Suppressor macrophage treated with lipopolysaccharide for 1 hour (primary cell): Measurements from ENCODE around the gene C1QL4.
"Not testable (repeated sequence)": the region's sequence is repeated elsewhere in the genome, so short reads cannot be mapped to it uniquely, and the experiment has no call there.

Experiments
- DNase-seq, 3 donors: peaks; one replicate each; pipeline ENCODE4 v3.0.0-alpha.2; 2020 to 2022

The C1QL4 gene

DNA sequence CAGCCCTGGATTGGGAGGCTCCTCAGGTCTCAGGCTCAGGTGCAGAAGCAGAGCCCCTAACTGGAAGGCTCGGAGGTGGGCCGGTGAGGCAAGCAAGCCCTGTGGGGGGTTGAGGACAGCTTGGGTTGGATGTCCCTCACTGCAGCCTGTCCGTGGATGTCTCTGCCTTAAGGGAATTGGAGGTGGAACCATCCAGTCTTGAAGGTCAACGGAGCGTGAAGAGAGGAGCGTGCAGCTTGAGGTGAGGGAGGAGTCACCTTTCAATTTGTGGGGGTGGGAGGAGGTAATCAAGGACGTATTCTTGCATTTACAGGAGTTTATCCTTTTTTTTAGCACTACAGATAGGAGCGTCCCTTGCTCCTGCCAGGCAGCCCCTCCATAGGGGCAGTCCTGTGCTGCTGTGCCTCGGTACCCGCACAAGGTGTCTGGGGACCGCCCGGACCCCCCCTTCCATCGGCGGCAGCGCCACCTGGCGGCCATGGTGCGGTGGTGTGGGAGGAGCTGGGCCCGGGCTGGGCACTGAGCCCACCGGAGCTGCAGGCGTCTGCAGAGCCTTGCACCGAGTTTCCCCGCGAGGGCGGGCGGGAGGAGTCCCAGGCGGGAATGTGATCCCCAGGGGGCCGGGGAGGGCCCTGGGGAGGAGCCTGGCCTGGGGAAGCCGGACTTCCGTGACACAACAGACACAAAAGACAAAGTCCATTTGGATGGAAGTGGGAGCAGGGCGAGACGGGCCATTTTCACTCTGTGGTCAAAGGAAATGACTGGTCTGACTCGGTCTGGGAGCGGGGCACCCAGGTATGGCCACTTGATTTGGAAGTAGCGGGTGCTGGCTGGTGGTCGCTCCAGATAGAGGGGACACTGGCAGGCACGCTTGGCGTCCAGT is 10.6 kb upstream of the C1QL4 start:
- DNase-seq, result peak; percentile 63 to 85 (median 64)

DNA sequence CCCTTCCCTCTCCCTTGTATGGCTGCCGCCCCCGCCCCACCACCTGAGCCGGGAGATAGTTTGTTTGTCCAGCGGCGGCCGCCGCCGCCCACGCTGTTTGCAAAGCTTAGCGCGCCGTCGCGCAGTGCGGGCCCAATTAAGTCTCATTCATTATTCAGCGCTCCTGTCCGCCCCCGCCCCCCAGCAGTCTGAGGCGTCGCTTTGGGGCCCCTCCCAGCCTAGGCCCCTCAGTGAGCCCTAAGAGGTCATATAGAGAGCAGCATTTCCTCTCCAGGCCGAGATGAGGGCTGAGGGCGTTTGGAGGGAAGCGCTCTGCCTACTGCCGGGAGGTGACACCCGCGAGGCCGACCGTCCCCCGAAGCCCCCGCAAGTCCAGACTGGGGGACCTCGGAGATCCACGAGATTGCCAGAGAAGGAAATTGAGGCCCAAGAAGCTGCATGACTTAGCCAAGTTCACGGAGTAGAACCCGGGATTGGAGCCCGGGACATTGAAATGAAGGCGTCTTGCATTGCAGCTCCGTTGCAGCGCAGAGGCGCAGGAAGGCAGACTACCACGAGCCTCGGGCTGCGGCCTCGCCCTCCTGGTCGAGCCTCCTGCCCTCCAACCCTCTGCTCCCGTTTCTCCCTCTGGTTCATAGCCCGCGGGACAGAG is 9.8 kb upstream of the C1QL4 start, which contains the start of gene DNAJC22:
DNAJC22 (plus strand) TSS at position 230 of the 652 bp plus-strand sequence. CDS start 1,985 bp downstream, outside the sequence.
- peak in 1 of 3 donors; percentile 46 for DNase-seq

DNA sequence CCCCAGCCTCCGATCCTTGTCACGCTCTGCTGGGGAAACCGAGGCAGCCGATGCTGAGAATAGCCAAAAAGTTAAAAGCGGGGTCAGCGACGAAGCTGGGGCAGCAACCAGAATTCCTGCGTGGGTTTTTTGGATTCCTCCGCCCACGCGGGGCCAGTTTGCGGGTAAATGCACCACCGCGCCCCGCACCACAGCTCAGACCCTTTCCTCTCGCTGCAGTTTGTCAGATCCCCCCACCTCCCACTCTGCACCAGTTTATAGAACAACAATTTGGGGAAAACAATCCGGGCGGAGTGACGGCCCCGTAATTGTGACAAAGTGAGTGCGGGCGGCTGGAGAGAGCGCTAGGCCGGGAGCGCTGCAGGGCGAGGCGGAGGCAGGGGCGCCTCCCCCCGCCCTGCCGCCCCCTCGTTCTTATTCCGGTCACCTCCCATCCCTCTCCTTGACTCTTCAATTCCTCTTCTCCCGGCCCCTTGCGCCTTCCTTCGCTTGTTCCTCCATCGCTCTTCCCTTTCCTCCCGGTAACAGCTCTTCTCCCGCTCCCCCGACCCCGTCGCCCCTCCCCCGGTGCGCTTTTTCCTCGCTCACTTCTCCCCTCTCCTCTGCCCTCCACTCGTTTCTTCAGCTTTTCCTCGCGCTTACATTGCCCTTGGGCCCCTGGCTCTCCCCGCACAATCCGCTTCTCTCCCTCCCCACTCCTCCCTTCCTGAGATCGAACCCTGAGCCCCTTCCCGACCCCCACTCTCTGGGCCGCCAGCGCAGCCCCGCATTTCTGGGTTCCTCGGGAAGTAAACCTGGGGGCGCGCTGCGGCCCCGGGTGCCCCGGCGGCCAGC is 9.1 kb upstream of the C1QL4 start:
- DNase-seq, result peak in 1 of 3 donors; percentile 36

DNA sequence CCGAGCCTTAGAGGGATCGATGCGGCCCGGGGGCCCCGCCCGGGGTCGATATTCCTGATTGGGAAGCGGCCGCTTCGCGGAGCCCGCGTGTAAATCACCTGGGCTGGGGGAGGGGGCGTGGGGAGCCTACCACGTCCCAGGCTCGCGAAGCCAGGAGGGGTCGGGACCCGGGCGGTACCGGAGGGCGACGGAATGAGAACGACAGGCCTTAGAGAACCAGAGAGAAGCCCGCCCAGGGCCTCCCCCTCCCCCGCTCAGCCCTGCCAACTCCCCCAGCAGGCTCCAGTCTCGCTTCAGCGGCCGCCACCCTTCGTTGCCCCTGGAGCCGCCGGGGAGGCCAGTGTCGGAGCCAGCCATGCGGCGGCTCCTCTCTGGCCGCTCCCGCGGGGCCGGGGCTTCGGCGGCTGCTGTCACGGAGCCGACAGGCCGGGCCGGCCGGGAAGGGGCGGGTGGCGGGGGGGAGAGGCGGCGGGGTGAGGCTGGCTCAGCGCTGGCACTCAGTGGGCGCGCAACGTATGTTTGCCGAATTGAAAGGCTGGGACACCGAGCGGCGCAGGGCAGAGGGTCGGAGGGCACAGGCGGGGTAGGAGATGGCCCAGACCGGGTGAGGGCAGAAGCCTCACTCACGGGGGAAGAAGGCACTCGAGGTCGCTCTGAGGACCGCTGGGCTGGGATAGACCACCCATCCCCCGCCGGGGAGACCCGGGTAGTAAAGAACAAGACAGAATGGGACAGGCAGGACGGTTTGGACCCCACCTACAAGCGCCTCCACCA is 8.2 kb upstream of the C1QL4 start:
- DNase-seq, result peak in 1 of 3 donors; percentile 55

DNA sequence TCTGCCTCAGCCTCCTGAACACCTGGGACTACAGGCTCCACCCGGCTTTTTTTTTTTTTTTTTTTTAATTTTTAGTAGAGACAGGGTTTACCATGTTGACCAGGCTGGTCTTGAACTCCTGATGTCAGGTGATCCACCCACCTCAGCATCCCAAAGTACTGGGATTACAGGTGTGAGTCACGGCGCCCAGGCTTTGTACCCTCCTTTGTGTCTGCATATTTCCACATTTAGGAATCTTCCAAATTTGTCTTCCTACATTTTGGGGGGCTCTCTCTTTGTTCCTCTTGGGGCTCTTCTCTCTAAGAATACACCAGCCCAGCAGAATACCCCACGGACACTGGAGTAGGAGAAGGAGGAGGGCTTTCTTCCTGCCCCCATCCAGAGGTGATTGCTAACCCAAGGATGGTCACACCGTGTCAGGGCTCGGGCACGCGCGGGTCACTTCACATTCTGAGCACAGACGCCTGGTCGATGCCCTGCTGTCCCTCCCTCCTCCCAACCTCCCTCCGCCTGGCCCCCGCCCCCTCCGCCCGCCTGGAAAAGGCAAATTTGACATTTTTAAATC is 7.6 kb upstream of the C1QL4 start:
- DNase-seq, result no peak

DNA sequence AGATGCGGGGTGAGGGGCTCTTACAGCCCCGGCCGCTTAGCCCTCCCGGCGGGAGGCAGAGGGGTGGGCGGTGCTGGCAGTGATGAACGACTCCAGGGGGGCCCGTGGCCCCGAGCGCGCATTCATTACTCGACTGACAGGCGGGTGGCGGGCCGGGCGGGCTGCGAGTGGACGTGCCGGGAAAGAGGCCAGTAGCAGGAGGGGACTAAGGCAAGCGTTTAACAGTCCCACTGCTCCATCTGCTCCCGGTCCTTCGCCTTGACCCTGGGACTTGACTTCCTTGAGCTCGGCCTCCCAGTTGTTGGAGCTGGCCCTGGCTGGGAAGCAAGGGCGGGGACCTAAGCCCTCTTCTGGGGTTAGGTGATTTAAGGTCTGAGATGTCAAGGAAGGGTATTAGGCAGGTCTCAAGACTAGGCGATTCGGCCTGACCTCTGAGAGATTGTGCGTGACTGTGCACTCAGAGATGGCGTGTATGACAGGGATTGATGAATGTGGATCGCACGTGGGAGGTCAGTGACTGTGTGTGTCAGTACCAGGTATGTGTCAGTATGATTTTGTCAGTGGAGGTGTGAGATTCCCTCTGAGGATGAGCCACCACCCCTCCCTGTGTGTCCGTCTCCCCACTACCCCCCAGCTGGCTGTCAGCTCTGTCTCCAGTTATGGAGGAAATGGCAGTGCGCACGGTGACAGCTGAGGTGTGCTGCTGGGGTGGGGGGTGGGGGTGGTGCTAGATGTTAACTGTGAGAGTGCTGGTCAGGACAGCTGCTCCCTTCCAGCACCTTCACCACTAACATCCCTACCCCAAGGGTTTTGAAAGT is 6.1 kb upstream of the C1QL4 start:
- no peak for DNase-seq

DNA sequence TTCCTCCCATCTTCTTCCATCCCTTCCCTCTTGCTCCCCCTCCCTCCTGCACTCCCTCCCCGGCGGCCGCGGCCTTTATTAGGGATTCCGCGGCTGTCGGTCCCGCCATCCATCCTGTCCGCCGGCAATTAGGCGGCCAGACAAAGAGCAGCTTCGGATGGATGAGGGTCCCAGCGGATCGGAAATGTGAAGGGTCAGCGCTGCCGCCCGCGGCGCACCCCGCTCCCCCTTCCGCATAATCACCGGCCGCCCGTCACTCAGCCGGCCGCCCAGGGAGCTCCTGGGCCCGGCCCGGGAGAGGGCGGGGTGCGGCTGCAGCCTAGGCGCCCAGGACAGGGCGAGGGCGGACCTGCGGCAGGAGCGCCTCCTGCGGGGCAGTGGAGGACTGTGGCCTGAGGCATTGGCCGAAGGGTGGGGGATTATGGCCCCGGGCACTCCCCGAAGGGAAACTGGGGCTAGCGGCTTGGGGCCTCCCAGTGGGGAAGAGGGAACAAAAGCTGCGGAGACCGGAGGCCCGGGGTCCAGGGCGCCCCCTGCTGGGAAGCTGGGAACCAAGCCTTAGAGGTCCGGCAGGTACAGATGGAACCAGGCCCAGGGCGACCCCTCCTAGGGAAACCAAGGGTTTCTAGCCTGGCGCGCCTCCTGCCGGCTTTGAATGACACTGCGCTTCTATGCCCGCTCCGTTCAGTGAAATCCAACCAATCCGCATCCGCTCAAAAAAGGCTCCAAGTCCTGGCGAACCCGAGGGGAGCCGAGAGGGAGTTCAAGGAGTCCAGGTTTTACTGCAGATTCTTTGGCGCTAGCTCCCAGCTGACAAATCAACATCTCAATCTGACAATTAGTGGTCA is 5.3 kb upstream of the C1QL4 start:
- DNase-seq, result peak; percentile 79 to 91 (median 81)

DNA sequence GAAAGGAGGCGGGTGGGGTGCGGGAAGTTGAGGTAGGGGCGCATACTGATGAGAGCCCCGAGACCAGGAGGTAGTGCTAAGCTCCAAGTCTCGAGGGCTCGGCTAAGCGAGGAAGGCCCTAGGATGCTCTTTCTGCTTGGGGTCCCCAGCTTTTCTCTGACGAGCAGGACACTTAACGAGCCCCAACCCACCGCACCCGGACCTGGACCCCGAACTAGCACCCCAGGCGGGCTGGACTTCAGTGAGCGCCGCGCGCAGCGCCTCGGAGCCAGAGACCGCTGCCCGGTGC is 4.7 kb upstream of the C1QL4 start:
- no peak for DNase-seq

DNA sequence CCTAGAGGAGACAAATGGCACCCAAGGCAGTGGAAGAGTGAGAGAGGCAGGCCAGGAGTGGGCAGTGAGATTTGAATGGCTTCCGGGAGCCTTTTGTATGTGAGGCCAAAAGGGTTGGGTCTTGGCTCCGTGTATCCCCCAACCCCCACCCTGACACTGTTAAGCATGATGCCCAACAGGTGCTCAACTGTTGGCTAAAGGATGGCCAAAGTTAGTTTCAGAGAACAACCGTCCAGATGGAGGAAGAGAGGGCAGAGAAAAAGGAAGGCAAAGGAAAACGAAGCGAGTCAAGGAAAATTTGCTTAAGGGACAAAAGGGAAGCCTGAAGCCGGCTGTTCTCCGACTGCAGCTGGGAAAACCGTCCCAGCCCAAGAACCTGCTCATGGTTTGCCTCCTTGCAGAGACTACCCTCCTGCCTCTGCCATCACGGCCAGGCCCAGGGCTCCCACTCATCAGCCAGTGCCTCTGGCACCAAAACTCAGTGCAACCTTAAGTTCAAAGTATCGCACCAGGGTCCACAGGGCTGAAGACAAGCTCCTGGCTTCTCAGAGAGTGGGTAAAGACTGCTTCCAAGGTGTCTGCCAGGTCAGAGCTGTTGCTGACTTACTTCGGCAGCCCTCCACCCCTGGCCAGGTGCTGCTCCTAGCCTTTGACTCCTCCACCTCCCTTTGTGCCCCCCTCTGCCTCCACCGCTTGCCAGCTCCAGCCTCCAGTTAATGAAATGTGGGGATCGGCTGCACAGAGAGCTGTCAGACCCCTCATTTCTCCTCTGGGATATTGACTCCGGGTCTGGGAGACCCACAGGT is 4.2 kb upstream of the C1QL4 start:
- DNase-seq, result no peak

DNA sequence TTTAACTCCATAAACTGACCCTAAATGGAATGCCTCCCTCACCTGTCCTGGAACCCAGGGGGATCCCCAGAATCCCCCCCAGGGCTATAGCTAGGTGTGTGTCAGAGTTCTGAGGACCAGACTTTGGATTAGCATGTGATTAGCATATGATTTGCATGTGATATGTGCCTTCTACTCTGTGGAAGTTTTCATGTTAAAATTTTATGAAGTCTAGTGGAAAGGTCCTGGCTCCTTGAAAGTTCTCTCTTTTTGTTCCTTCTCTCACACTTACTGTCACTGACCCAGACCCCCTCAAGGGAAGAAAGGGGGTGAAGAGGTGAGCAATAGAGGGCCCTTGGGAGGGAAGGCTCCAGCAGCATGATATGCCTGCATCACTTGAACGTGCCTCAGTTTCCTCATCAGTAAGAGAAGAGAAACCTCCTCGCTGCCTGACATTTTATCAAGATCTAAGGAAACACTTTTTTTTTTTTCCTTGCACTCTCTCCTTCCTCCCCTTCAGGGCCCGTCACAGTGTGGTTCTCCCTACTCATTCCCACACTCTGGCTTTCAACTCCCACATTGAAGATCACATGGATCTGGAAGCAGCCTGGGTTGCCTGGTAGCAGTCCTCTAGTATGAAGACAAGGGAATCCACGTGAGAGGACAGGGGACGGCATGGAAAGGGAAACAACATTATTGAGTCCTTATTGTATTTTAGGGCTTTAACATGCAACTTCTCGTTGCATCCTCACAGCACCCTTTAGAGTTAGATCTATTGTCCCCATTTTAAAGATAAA is 3.3 kb upstream of the C1QL4 start:
- no peak for DNase-seq

DNA sequence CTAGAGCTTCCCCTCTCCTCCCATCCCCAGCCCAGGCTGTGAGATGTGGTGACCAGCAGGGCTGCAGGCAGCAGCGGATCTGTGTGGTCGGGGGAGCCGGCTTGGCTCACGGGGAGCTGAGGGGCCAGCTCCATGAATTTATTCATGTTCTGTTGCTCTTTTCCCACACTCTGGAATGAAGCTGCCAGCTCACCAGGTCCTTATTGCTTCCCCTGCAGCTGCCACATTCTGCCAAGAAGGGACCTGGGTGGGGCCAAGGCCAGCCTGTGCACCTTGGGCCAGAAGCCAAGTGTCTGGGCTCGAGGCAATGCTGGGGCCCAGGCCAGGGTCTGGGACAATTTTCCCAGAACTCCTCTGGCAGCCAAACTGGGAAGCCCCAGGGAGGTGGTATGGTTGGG is 2.5 kb upstream of the C1QL4 start:
- no peak for DNase-seq

DNA sequence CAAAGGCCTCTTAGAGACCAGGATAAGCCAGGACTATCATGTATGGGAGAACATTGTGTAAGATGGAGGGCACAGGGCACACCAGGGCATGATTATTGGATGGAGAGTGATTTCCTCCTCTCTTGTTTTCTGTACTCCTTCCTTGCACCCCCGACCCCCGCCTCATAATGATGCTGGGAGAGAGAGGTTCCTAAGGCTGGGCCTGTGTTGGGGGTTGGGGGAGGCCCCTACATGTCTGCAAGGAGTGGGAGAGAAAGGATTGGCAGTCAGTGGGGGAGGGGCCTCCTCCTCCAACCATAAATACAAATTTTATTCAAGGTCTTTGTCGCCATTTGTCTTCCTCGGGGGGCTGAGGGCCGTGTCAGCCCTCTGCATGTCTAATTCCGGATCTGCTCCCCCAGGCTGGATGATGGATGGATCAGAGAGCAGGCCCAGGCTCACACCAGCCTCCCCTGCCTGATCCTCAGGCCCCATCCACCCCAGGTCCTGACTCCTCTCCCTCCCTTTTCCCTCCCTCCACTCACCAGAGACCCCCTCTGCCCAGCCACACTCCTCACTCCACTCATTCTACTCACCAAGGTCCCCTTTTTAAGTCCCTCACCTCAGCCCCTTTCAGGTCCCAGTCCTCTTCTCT is 2.0 kb upstream of the C1QL4 start:
- no peak for DNase-seq

DNA sequence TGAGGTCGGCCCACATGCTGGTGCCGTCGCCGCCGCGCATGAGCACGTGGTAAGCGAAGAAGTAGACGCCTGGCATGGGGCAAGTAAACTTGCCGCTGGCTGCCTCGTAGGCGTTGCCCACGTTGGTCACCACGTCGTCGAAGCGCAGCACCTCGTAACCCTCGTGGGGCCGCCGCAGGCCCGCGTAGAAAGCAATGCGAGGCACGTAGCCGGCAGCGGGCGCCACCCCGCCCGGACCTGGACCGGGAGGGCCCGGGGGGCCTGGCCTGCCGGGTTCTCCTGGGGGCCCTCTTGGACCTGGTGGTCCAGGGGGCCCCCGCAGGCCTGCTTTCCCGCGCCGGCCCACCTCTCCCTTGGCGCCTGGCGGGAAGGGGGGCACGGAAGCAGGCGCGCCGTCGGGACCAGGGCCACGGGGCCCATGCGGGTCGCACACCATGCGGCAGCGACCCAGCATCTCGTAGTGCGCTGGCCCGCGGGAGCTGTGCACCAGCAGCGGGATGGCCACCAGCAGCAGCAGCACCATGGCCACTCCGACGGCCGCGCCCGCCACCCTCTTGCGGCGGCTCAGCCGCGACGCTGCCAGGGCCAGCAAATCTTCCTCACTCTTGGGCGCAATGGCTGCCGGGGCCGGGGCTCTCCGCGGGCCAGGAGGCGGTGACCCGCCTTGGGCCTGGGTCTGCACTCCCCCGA is 888 bp downstream of the C1QL4 start:
- no peak for DNase-seq

DNA sequence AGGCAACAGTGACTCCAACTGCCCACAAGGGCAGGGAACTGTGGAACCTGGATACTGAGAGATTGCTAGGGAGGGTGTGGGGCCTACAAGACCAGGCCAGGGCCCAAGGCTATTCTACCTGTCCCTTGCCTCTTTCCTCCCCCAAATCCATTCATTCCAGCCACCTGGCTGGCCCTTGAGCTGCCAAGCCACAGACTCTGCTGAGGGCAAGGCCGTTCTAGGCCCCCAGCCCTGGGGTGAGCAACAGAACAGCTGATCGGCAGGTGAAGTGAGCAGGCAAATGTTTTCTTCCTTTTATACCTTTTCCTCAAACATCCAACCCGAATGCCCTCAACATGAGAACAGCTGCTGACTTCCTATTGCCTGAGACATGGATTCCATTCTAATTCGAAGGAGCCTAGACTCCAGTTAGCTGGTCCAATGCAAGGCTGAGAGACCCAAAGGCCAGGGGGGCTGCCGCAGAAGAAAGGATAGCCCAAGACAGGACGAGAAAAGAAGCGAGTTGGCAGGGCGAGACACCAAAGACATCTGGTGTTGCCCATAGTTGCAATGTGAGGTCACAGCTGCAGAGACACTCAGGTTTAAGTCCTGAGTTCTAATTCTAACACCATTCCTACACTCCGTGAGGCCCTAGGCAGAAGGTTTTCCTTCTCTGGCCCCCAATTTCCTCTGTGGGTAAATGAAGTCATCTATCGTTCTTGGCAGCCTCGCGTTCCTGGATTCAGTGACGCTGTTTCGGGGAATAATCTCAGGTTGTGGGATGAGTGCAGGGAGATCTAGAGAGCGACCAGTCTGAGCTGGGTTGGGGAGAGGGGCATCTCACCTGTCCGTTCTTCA is 1.7 kb downstream of the C1QL4 start:
- no peak for DNase-seq

DNA sequence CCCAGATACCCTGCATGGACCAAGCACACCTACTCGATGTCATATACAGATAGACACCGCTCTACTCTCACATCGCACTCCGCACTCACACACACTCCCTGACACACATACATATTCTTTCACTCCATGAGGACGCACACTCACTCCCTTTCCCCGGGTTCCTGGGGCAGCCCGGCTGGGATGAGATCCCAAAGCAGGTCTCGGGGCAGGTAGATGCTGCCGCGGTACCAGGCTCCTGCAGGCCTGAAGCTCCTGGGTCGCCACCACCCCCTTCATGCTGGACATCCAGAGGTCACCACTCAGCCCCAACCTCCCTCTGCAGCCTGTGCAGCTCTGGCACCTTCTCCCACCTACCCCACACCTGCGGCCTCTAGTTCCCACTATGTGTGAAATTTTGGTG is 2.3 kb downstream of the C1QL4 start:
- DNase-seq, result no peak

DNA sequence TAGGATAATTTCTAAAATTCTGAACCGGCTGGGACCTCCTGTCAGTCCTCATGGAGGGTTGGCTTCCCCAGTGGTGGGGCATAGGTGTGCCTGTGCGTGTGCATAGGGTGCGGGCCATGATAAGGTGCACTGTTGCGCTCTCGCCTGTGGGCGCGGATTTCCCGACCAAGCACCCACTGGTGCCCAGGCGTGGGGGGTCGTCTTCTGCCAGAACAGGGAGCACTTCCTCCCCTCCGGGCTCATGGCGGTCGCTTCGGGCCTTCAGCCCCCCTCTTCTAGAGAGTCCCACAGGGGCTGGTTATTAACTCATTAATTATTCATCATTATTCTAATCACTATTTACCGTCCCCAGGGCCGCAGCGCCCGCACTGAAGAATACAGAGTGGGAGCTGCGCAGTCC is 2.8 kb downstream of the C1QL4 start:
- no peak for DNase-seq

DNA sequence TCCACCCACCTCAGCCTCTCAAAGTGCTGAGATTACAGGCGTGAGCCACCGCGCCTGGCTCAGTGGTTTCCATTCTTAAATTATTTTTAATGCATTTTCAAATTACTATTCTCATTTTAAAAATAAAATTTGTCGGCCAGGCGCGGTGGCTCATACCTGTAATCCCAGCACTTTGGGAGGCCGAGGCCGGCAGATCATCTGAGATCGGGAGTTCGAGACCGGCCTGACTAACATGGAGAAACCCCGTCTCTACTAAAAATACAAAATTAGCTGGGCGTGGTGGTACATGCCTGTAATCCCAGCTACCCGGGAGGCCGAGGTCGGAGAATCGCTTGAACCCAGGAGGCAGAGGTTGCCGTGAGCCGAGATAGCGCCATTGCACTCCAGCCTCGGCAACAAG is 3.2 kb downstream of the C1QL4 start:
- not testable (repeated sequence) for DNase-seq
